SK-N-DZ (cell line): Measurements from ENCODE around the gene ACER3.
"Not testable (repeated sequence)": the region's sequence is repeated elsewhere in the genome, so short reads cannot be mapped to it uniquely, and the experiment has no call there.

Source experiments
- DNase-seq: peaks from one replicate; pipeline ENCODE4 v3.0.0-alpha.2; 2015; ENCODE audit warnings: low spot score

Gene ACER3

DNA sequence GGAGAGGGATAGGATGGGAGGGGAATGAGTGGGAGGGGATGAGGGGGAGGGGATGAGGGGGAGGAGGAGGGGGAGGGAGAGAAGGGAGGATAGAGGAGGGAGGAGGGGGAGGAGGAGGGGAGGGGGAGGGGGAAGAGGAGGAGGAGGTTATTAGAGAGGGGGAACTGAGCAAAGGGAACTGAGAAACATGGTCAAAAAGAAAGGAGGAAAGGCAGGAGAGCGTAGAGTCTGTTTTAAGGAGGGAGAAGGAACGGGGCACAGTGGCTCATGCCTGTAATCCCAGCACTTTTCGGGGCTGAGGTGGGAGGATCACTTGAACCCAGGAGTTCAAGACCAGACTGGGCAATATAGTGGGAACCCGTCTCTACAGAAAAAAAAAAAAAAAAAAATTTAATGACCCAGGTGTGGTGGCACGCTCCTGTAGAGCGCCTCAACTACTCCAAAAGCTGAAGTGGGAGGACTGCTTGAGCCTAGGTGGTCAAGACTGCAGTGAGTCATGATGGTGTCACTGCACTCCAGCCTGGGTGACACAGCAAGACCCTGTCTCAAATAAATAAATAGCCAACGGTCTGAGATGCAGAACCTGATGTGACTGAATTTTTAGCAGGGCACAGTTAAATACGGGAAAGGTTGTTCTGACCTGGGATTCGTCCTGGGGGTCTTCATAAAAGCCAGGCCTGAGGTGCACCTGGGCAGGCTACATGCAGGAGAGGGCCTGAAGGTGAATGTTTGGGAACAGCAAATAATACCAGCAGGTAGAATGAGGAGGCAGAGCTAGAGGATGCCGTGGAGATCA lies 177.5 kb downstream of the ACER3 start:
- no peak for DNase-seq

DNA sequence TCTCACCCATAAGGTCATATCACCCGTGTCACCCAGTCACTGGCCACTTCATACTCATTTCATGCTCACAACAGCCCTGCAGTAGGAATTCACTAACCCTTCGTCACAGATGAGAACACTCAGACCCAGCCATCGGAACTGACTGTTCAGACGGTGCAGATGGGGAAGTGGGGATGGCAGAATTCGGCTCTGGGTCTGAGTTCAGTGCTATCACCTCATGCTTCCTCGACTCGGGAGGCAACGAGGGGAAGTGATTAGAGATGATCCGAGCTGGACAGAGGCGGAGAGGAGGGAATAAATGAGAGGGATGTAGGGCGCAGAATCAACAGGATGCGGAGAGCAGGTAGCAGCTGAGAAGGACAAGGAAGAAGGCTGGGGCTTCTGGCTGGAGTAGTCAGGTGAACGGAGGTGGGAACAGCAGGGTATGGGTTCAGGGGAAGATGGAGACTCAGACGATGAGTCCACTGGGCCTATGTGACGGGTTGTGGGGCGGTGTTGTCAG lies 178.2 kb downstream of the ACER3 start:
- DNase-seq: no peak

DNA sequence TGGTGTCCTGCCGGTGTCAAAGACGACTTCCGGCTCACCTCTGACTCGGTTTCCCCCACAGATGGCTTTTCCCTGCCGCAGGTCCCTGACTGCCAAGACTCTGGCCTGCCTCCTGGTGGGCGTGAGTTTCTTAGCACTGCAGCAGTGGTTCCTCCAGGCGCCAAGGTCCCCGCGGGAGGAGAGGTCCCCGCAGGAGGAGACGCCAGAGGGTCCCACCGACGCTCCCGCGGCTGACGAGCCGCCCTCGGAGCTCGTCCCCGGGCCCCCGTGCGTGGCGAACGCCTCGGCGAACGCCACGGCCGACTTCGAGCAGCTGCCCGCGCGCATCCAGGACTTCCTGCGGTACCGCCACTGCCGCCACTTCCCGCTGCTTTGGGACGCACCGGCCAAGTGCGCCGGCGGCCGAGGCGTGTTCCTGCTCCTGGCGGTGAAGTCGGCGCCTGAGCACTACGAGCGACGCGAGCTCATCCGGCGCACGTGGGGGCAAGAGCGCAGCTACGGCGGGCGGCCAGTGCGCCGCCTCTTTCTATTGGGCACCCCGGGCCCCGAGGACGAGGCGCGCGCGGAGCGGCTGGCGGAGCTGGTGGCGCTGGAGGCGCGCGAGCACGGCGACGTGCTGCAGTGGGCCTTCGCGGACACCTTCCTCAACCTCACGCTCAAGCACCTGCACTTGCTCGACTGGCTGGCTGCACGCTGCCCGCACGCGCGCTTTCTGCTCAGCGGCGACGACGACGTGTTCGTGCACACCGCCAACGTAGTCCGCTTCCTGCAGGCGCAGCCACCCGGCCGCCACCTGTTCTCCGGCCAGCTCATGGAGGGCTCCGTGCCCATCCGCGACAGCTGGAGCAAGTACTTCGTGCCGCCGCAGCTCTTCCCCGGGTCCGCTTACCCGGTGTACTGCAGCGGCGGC lies 179.0 kb downstream of the ACER3 start:
- DNase-seq: peak; percentile 64

DNA sequence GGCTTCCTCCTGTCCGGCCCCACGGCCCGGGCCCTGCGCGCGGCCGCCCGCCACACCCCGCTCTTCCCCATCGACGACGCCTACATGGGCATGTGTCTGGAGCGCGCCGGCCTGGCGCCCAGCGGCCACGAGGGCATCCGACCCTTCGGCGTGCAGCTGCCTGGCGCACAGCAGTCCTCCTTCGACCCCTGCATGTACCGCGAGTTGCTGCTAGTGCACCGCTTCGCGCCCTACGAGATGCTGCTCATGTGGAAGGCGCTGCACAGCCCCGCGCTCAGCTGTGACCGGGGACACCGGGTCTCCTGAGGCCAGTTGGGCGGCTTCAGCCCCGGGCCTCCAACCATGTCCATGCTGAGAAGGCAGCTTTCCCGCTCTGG lies 179.7 kb downstream of the ACER3 start:
- no peak for DNase-seq

DNA sequence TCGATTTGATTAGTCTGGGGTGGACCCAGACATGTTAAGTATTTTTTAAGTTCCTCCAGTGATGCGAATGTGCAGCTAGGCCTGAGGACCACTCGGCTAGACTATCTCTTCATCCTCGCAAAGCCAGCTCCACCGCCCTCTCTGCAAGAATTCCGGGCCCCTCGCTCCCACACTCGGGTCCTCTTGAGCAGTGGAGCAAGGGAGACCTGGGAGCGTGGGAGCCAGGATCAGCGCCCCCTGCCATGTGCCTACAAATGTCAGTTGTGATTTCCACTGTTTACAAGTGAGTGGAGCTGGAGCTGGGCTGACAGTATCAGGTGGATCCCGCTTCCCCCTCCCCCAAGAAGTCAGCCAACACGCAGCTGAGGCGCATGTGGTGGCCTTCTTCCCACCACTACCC lies 180.2 kb downstream of the ACER3 start:
- DNase-seq: no peak

DNA sequence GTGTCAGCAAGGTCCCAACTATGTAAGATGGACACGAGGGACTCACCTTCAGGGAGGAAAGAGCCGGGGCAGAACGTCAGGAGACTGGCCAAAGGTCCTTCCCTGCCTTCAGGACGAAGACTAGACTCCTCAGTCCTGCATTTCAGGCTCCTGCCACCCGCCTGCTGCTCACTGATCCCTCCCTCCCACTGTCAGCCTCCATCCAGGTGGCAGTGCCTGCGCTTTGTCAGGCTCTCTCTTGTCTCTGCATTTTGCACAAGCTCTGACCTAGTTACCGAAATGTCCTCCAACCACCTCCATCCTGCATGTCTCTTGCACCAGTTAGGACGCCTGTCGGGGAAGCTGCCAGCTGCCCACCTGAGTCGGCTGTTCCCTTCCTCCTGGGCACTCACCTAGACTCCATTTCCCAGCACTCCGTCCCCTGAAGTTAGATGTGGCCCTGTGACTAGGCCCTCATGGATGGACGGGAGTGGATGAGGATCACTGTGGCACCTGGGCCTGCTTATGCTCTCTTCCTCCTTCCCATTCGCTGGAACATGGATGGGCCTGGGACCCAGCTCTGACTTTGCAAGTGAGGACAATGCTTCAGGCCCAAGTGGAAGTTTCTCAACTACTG lies 181.5 kb downstream of the ACER3 start:
- DNase-seq: no peak

DNA sequence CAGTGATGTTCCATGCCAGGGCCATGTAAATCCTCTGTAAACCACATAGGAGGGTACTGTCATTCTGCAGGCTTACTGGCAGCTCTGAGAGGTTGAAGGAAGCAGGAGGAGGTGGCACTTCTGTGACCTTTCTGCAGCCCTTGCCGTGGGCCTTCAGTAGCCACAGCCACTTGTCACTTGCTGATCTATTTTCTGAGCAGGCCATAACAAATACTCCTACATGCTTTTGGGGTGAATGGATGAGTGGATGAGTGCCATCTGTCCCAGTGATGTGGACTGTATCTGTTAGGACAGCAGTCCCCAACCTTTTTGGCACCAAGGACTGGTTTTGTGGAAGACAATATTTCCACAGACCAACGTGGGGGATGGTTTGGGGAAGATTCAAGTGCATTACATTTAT lies 183.6 kb downstream of the ACER3 start:
- no peak for DNase-seq

DNA sequence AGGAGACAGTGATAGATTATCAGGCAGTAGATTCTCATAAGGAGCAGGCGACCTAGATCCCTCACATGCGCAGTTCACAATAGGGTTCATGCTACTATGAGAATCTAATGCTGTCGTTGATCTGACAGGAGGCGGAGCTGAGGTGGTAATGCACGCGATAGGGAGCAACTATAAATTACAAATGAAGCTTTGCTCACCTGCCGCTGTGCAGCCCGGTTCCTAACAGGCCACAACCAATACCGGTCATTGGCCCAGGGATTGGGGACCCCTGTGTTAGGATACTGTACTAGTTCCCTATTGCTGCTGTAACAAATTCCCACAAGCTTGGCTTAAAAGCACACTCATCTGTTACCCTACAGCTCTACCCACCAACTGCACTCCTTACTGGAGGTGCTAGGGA lies 184.2 kb downstream of the ACER3 start:
- no peak for DNase-seq

DNA sequence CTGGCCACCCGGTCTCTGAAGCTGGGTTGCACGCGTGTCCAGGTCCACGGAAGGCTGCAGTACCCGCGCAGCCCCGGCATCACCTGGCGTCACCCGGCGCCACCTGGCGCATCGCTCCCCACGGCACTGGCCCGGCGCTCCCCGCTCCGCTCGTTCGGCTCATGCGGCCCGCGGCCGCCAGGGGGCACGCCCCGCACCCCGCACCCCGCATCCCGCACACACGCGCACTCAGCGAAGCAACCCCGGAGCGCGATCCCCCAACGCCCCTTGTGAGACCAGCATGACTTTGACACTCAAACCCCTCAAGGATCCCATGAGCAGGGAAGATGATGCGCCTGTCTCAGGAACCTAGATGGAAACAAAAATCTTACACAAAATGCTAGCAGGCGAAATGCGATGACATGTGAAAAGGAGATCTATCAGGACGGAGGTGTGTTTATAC lies 185.4 kb downstream of the ACER3 start:
- peak; percentile 35 for DNase-seq

DNA sequence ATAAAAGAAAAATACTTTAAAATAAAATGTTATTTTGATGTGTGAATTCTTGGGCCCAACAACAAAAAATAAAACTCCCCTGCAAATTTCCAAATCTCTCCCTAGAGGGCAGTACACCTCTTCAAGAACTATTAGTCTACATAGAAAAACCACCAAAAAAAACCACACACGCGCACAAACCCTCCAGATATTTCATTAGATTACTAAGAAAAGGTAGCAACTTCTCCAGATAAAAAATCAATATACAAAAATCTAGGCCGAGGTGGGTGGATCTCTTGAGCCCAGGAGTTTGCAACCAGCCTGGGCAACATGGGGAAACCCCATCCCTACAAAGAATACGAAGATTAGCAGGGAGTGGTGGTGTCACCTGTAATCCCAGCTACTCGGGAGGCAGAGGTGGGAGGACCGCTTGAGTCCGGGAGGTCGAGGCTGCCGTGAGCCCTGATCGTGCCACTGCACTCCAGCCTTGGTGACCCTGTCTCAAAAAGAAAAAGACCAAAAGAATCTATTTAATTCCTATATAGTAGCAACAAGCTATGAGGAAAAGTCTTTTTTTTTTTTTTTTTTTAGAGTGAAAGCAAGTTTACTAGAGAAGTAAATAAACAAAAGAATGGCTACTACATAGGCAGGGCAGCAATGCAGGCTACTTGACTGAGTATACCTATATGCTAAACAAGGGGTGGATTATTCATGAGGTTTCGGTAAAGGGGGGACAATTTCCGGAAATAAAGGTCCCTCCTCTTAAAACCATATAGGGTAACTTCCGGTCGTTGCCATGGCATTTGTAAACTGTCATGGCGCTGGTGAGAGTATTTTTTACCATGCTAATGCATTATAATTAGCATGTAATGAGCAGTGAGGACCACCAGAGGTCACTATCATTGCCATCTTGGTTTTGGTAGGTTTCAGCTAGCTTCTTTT lies 186.5 kb downstream of the ACER3 start:
- peak; percentile 93 for DNase-seq

DNA sequence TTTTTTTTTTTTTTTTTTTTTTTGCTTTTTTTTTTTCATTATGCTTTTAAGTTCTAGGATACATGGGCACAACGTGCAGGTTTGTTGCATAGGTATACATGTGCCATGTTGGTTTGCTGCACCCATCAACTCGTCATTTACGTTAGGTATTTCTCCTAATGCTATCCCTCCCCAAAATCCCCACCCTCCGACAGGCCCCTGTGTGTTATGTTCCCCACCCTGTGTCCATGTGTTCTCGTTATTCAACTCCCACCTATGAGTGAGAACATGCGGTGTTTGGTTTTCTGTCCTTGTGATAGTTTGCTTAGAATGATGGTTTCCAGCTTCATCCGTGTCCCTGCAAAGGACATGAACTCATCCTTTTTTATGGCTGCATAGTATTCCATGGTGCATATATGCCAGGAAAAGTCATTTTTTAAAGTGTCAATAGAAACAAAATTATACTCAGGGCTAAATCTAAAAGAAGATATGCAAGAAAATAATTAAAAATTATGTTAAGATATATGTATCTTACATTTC lies 187.3 kb downstream of the ACER3 start:
- not testable (repeated sequence) for DNase-seq

DNA sequence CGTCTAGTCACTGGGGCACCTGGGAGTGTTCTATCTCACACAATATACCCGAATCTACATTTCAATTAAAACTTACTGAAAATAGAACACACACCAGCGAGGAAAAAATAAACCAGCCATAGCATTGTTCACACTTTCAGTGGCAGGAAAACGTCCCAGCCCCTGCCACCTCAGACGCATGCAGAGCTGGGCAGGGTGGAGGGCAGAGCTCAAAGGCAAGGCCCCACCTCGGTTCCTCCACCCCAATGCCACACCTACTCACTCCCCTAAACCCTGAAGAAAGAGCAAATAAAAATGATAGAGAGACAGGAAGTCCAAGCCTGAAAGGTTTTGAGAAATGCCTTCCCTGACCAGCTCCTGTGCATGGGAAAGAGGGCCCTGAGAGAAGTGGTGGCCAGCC lies 188.3 kb downstream of the ACER3 start:
- DNase-seq: no peak

DNA sequence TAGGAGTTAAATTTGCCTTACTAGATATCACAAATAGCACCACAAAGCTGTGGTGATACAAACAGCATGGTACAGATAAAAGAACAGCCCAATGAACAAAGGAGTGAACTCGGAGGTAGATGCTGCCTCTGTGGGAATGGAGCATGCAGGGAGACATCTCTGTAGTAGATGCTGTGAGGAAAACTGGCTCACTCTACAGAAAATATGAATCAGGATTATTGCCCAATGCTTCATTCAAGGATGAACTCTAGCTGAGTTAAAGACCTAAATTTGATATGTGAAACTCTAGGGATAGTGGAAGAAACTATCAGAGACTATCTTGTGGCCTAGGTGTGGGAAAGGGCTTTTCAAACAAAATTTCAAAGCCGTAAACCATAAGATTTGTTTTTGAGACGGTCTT lies 190.8 kb downstream of the ACER3 start:
- DNase-seq: no peak

DNA sequence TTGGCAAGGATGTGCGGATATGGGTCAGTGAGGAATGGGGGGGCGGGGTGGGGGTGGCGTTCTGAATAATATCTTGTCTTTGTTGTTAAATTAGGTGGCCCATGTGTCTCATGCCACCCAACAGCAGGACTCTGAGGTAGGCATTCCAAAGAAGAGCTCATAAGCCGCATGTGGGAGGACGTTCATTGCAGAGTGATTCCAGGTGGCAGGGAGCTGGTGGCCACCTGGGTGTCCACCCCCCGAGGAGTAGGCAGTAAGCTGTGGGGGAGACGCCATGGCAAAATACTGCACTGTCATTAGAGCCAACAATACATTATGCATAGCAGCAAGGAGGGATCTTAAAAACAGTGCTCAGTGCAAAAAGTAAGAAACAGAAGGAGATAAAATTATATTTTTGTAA lies 191.8 kb downstream of the ACER3 start:
- DNase-seq: no peak

DNA sequence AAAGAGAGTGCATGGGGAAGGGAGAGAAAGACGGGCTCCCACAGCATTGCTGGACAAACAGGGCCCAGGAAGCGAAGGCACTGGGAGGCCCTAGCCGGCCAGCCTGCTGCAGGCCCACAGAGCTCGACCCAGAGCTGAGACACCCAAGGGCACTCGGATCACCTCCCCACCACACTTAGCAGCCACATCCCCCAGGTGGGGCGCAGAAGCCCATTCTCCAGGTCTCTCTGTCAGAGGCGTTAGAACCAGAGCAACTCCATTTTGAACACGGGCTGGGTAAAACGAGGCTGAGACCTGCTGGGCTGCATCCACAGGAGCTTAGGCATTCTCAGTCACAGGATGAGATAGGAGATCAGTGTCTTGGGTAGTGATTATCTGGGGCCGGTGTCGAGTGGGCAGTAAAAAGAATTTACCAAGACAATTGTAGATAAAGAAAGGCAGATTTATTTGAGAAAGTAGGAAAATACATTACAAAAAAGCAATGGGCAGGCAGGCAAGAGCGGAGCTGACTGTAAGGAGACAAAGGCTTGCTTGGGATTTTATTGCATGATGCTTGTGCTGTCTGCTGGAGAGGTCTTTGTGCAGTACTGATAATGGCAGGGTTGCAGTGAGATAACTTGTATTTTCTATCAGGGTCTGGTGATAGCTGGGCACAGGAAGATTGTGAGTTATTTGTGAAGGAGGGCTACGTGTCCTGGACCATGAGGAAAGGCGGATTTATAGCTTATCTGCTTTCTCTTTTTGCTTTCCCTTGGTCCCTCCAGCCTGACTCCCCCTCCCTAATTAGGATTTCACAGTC lies 192.7 kb downstream of the ACER3 start:
- no peak for DNase-seq

DNA sequence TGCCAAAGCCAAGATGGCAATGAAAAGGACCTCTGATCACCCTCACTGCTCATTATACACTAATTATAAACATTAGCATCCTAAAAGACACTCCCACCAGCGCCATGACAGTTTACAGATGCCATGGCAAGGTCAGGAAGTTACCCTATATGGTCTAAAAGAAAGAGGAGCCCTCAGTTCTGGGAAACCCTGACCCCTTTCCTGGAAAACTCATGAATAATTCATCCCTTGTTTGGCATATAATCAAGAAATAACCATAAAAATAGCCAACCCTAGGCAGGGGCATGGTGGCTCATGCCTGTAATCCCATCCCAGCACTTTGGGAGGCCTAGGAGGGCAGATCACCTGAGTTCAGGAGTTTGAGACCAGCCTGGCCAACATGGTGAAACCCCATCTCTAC lies 193.4 kb downstream of the ACER3 start:
- DNase-seq: no peak

DNA sequence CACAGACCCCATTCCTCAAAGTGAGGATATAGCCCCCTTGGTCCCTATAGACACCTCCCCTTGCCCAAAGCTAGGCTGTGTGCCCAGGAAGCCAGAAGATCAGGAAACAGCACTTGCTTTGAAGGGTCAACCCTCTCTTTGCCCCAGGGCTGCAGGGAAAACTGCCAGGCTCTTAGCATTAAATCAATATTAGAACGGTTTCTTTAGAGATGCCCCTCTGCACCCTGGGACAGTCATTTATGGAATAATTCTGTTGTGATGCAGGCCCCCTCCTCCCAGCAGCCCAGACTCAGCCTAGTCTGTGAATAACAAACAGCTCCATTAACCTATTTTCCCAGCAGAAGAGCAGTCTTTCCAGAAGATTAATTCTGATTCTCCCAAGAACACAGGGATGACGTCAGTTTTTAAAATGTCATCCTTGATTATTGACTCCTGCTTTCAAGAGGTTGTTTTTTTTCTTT lies 194.4 kb downstream of the ACER3 start:
- DNase-seq: no peak

DNA sequence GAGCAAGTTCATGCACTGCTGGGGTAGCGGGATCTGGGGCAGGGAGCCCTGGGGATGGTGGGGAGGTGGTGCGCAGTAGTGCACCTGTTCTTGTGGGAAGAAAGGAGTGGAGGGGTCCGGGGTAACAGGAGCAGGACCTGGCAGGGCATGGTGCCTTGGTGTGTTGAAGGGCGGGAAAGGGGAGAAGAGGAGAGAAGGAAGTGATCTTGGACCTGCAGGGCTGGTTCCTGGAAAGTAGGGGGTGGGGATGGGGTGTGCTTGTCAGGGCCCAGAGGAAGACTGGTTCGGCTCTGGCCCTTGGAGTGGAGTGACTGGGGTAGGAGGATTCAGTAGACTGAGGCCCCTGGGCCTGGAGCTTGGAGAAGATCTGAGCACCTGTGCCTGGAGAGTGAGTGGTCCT lies 195.2 kb downstream of the ACER3 start:
- DNase-seq: no peak

DNA sequence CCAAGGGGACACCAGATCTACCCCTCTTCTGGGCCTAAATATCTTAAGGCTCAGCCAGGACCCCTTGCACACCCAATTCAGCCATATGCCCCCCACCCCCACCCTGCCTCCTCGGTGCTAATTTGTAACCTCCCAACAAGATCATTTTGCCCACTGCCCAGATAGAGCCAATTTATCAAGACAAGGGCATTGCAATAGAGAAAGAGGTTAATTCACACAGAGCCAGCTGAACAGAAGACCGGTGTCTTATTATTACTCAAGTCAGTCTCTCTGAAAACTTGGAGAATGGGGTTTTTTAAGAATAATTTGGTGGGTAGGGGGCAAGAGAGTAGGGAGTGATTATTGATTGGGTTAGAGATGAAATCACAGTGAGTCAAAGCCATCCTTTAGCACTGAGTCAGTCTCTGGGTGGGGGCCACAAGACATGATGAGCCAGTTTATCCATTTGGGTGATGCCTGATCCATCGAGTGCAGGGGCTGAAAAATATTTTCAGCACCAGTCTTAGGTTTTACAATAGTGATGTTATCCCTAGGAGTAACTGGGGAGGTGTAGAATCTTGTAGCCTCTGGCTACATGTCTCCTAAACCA lies 196.2 kb downstream of the ACER3 start:
- no peak for DNase-seq
